ENCODE measurements around the gene BICD1.

The BICD1 gene

DNA sequence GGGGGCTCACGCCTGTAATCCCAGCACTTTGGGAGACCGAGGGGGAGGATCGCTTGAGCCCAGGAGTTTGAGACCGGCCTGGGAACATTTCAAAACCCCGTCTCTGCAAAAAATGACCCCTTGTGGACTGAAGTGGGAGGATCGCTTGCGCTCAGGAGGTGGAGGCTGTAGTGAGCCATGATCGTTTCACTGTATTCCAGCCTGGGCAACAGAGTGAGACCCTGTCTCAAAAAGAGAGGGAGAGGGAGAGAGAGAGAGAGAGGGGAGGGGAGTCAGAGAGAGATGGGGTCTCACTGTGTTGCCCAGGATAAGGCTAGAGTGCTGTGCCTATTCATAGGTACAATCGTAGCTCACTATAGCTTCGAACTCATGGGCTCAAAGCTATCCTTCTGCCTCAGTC is 295.5 kb downstream of the BICD1 start:
- DNase-seq (ENCODE audit: low read depth in 2 of 2): no peak

DNA sequence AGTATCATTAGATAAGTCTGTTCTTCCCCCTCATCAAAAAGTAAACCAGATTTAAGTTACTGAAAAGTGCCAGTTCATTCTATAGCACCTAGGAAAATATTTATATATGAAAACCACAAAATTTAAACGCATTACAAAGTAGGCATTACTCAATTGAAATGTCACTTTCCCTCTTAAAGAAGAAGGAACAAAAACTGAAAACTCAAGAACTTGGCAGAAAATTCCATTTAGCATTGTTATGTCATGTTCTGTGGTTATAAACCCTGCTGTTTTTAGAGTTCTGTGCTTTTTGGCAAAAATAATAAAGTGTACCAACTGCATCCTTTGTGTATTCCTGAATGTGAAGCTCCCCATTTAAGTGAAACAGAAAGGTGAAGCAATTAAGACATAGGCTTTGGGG is 296.3 kb downstream of the BICD1 start:
- DNase-seq (ENCODE audit: low read depth in 2 of 2): no peak

DNA sequence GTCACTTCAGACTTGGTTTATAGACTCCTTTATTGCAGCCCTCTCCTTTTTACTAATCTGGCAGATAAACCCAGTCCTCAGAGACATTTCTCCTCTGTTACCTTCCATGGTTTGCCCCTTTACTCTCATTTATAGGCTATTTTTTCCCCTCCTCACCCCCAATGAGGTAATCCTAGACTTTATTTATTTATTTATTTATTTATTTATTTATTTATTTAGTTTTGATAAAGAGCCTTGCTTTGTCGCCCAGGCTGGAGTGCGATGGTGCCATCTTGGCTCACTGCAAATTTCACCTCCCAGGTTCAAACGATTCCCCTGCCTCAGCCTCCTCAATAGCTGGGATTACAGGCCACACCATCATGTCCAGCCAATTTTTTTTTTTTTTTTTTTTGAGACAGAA is 301.1 kb downstream of the BICD1 start:
- DNase-seq (ENCODE audit: low read depth in 2 of 2): no peak

DNA sequence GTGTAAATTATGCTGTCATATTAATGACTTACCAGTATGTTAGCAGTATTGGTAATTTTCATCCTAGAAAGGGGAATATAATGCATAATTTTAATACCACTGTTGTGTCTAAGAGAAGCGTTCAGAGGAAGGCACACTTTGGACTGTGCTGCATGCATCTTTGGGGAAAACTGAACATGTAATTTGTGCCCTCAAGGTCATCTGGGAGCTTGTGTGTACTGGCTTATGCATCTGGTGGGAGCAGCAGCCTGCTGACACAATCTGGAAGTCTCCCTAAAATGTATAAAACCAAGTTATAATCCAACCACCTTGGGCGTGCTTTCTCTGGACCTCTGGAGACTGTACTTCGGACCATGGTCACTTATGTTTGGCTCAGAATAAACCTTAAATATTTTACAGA is 306.8 kb downstream of the BICD1 start:
- DNase-seq (ENCODE audit: low read depth in 2 of 2): no peak

DNA sequence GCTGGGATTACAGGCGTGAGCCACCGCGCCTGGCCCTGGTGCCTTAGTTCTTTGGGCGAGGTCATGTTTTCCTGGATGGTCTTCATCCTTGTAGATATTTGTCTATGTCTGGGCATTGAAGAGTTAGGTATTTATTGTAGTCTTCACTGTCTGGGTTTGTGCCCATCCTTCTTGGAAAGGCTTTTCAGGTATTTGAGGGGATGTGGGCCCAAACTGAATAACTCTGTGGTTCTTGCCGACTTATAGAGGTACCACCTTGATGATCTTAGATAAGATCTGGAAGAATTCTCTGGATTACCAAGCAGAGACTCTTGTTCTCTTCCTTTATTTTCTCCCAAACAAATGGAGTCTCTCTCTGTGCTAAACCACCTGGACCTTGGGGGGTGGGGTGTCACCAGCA is 311.6 kb downstream of the BICD1 start:
- no peak for DNase-seq (ENCODE audit: low read depth in 2 of 2)

DNA sequence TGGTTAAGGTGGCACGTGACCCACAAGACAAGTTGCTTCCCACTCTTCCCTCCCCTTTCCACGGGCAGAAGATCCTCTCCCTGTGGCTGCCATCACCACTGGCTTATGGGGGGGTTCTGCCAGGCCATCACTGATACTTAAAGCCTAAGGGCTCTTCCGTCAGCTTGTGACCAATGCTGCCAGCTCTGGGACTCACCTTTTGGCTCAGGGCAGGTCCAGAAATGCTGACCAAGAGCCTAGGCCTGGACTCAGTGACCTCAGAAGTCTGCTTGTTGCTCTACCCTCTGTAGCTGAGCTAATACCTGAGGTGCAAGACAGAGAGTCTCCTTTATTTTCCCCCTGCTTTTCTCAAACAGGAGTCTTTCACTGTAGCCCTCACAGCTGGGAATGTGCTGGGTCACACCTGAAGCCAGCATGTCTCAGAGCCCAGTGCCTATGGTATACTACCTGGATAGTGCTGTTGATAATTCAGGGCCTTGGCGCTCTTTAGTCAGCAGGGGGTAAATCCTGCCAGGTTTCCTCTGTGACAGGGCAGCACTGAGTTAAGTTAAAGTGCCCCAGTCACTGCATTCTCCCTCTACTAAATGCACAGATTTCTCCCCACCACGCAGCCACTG is 312.4 kb downstream of the BICD1 start:
- no peak for DNase-seq (ENCODE audit: low read depth in 2 of 2)

DNA sequence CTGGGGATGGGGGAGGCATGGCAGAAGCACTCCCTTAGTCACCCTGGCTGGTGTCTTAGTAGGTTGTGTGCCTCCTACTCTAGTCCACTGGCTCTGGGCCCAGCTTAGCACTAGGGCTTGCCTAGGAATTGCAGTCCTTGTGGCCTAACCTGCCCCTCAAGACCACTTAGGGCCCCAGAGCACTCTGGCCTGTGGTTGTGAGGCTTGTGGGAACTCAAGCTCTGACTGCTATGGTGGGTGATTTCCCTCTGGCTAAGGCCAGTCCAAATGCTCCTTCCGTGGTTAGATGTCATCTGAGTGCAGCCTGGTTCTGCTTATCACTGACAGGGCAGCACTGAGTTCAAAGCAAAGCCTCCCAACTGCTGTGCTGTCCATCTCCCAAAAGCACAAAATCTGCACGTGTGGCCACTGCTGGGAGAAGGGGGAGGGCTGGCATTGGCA is 312.9 kb downstream of the BICD1 start:
- DNase-seq (ENCODE audit: low read depth in 2 of 2): no peak

- no peak for DNase-seq (ENCODE audit: low read depth in 2 of 2)
These were observed 313.7 kb downstream of the BICD1 start for GRCh38 chr12:32420356-32420755.

DNA sequence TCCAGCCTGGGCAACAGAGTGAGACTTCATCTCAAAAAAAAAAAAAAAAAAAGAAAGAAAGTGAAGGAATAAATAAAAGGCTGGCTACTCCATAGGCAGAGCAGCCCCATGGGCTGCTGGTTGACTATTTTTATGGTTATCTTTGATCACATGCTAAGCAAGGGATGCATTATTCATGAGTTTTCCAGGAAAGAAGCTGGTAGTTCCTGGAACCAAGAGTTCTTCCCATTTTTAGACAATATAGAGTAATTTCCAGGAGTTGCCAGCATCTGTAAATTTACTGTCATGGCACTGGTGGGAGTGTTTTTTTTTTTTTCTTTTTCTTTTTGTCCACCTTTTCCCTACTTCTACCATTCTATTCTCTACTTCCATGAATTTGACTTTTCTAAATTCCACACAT is 316.9 kb downstream of the BICD1 start:
- DNase-seq (ENCODE audit: low read depth in 2 of 2): no peak

DNA sequence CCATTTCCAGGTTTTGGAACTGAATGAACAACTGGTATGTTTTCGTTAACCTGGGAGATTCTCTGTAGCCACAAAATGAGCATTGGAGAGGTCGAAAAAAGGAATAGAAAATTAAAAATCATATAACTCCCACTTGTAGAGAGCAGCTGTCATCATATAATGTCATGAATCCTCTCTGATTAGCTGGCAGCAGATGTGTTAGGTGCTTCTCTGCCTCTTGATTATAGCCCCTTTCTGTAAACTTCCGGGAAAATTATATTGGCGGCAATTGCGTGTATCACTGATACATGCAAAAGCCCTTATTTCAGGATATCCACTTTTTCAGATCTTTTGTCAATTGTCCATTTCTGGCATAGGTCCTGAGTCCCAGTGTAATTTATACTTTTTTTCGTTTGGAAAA is 324.4 kb downstream of the BICD1 start:
- no peak for DNase-seq (ENCODE audit: low read depth in 2 of 2)
